IPS DF 6.9 (cell line): Measurements from ENCODE around the gene ERP27.

Experiments used
- DNase-seq: peaks from one replicate; pipeline ENCODE4 v3.0.0-alpha.2; 2013; ENCODE audit warnings: low read depth, low spot score
- H3K27ac ChIP-seq: one replicate; pipeline ENCODE4 v1.5.1; 2013; ENCODE audit warnings: low read length, control low read depth
- H3K27me3 ChIP-seq: 2 replicates; pipeline ENCODE4 v1.6.1; 2013; ENCODE audit warnings: mild to moderate bottlenecking, low read length; ENCODE audit not compliant: control insufficient read depth, insufficient read depth
- H3K36me3 ChIP-seq: 2 replicates; pipeline ENCODE4 v1.6.1; 2013; ENCODE audit warnings: low read length; ENCODE audit not compliant: control insufficient read depth, insufficient read depth
- H3K4me1 ChIP-seq: 2 replicates; pipeline ENCODE4 v1.6.1; 2013; ENCODE audit warnings: low read length; ENCODE audit not compliant: control insufficient read depth, insufficient read depth
- H3K4me3 ChIP-seq: 2 replicates; pipeline ENCODE4 v1.5.1; 2013; ENCODE audit warnings: mild to moderate bottlenecking, low read length
- H3K9me3 ChIP-seq: 2 replicates; pipeline ENCODE4 v1.6.1; 2013; ENCODE audit warnings: low read length, inconsistent platforms; ENCODE audit not compliant: control insufficient read depth, insufficient read depth
- WGBS: extraction: QIAGEN DNeasy Blood & Tissue Kit; methylation state at CpG from one replicate; pipeline ENCODE4 v1.1.7; 2013; ENCODE audit warnings: mixed read lengths, missing lambda C conversion rate; ENCODE audit not compliant: insufficient read length, insufficient coverage; 5-methylcytosine and 5-hydroxymethylcytosine counted together

The ERP27 gene

DNA sequence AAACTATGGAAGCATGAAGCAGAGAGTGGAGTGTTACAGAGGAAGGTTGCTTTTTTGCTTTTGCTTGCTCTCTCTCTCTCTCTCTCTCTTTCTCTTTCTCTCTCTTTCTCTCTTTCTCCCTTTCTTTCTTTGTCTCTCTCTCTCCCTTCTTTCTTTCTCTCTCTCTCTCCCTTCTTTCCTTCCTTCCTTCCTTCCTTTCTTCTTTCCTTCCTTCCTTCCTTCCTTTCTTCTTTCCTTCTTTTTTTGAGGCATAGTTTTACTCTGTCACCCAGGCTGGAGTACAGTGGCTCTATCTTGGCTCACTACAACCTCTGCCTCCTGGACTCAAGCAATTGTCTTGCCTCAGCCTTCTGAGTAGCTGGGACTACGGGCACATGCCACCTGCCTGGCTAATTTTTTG lies 15.4 kb upstream of the ERP27 start:
- no peaks in the 10 kb centered on the region for H3K36me3 ChIP-seq
- no peak overlapping the region for H3K27ac ChIP-seq
- no peaks in the 10 kb centered on the region for H3K9me3 ChIP-seq
- H3K4me1 ChIP-seq: no peaks in the 10 kb centered on the region
- DNase-seq: no peak
- no peak overlapping the region for H3K4me3 ChIP-seq
- WGBS: no CpG with 5 or more reads among the region's 1 CpG
- H3K27me3 ChIP-seq: no peaks in the 10 kb centered on the region

DNA sequence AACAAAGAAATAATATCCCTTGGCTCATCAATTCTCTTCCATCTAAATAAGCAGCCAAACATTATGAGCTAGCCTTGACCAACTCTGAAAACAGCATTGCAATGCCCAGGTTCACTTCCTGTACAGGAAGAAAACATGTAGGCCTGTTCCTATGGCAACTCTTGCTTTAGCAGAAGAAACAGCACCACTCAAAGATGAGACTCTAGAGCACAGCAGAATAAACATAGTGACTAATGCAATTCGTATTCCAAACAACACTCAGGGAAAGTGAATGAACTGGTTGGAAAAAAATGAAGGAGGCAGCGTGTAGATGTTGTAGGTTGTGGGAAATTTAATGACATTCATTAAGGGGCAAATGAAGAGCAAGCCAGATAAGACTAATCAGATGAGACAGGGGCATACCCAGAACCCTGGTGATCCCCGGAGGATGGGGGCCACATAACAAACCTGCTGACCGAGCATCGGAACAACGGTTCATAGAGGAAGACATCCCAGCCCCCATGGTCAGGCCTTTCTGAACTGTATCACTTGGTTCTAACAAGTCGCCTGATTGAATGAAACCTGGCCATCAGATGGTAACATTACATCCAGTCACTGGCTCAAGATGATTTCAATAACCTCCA lies 14.1 kb upstream of the ERP27 start:
- H3K9me3 ChIP-seq: no peaks in the 10 kb centered on the region
- H3K4me3 ChIP-seq: no peak overlapping the region
- DNase-seq: no peak
- H3K36me3 ChIP-seq: no peaks in the 10 kb centered on the region
- H3K27ac ChIP-seq: no peak overlapping the region
- no peaks in the 10 kb centered on the region for H3K4me1 ChIP-seq
- WGBS: no CpG with 5 or more reads among the region's 7 CpGs
- no peaks in the 10 kb centered on the region for H3K27me3 ChIP-seq

- no peak for DNase-seq
- H3K36me3 ChIP-seq: no peaks in the 10 kb centered on the region
- H3K4me1 ChIP-seq: no peaks in the 10 kb centered on the region
- H3K27ac ChIP-seq: no peak overlapping the region
- no peaks in the 10 kb centered on the region for H3K9me3 ChIP-seq
- no peak overlapping the region for H3K4me3 ChIP-seq
- WGBS: no CpG with 5 or more reads among the region's 1 CpG
- no peaks in the 10 kb centered on the region for H3K27me3 ChIP-seq
These were observed 13.5 kb upstream of the ERP27 start for GRCh38 chr12:14951851-14952250.

DNA sequence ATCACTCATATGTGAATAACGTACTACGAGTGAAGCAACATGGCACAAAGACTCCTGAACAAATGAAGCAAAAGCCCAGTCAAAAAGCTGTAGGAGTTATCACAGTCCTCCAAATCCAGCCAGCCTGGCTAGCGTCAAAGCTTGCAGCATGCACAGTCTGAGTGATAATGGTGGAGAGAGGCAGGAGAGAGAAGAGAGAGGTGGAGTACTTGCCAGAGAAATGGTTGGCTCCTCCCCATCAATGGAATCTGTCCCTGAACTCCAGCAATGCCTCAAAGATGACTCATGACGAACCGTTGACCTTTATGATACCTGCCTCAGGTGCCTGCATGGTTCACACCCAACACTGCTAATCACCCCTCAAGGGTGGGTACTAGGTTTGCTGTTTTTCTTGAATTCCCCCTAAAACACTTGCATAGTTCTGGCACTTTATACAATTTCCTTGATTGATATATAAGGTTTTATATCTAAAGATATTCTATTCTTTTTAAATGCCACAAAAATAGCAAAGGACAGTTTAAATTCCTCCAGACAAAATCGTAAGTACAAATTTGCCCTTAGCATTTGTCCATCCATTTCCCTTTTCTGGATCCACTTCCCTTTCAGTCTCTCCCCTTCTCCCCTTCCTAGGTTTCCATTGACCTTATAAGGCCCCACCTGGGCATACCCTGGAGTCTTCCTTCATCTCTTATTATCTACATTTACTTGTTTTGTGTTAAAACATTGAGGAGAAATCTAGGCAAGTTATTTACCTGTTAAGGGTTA lies 12.8 kb upstream of the ERP27 start:
- Histone ChIP-seq H3K27ac (no peak overlapping the region), H3K9me3 (no peaks in the 10 kb centered on the region), H3K27me3 (no peaks in the 10 kb centered on the region), H3K4me1 (no peaks in the 10 kb centered on the region), H3K36me3 (no peaks in the 10 kb centered on the region), H3K4me3 (no peak overlapping the region)
- no peak for DNase-seq
- no CpG with 5 or more reads among the region's 6 CpGs for WGBS

DNA sequence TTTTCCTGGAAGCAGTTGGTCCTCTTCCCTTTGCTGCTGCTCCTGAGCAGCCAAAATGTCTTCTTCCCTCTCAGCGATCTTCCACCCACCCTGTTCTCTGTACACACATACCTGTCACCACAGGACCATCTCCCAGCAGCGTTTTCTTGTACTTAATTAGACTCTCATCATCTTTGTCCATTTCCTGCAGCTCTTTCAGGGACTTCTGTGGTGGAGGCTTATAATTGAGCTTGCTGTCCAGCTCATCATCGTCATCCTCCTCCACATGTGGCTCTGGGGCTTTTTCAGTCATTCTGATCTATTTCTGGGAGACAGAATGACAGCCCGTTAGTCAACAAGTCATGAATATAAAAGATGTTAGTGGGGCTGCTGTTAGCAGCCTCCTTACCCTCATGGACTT lies 12.1 kb upstream of the ERP27 start:
- no peaks in the 10 kb centered on the region for H3K4me1 ChIP-seq
- no peak overlapping the region for H3K27ac ChIP-seq
- no peaks in the 10 kb centered on the region for H3K9me3 ChIP-seq
- H3K4me3 ChIP-seq: no peak overlapping the region
- H3K36me3 ChIP-seq: no peaks in the 10 kb centered on the region
- no CpG with 5 or more reads among the region's 4 CpGs for WGBS
- no peak for DNase-seq
- H3K27me3 ChIP-seq: no peaks in the 10 kb centered on the region

GRCh38 chr12:14949631-14950030 lies 11.3 kb upstream of the ERP27 start:
- H3K27ac ChIP-seq: no peak overlapping the region
- H3K36me3 ChIP-seq: no peaks in the 10 kb centered on the region
- no peaks in the 10 kb centered on the region for H3K4me1 ChIP-seq
- H3K4me3 ChIP-seq: no peak overlapping the region
- no CpG with 5 or more reads among the region's 5 CpGs for WGBS
- no peaks in the 10 kb centered on the region for H3K9me3 ChIP-seq
- DNase-seq: no peak
- H3K27me3 ChIP-seq: no peaks in the 10 kb centered on the region

DNA sequence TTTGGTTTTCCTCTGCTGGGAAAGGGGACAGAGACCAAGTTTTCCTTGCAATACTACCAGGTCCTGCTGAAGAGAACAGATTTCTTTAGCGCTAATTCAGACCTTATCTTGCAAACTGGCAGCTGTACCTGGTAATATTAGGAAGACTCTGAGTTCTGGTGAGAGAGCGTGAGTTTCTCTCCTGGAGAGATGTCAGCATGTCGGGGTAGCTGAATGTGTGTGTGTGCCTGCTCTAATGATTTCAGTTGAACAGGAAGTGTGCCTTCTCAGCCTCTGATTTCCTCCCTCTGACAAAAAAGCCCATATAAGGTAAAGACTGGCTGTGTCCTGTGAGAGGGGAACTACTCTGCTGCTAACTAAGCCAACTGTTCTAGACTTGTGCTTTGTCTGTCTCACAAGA lies 10.3 kb upstream of the ERP27 start:
- DNase-seq: no peak
- Histone ChIP-seq H3K27ac (no peak overlapping the region), H3K9me3 (no peaks in the 10 kb centered on the region), H3K4me1 (no peaks in the 10 kb centered on the region), H3K27me3 (no peaks in the 10 kb centered on the region), H3K36me3 (no peaks in the 10 kb centered on the region), H3K4me3 (no peak overlapping the region)
- no CpG with 5 or more reads among the region's 3 CpGs for WGBS

- H3K9me3 ChIP-seq: no peaks in the 10 kb centered on the region
- no peak overlapping the region for H3K27ac ChIP-seq
- no peaks in the 10 kb centered on the region for H3K4me1 ChIP-seq
- DNase-seq: no peak
- H3K4me3 ChIP-seq: no peak overlapping the region
- no peaks in the 10 kb centered on the region for H3K27me3 ChIP-seq
- H3K36me3 ChIP-seq: no peaks in the 10 kb centered on the region
- no CpG with 5 or more reads among the region's 1 CpG for WGBS
These were observed 8.5 kb upstream of the ERP27 start for GRCh38 chr12:14946861-14947260.

- no peak overlapping the region for H3K4me3 ChIP-seq
- no CpG with 5 or more reads among the region's 2 CpGs for WGBS
- no peaks in the 10 kb centered on the region for H3K27me3 ChIP-seq
- H3K9me3 ChIP-seq: no peaks in the 10 kb centered on the region
- H3K27ac ChIP-seq: no peak overlapping the region
- no peaks in the 10 kb centered on the region for H3K4me1 ChIP-seq
- no peak for DNase-seq
- H3K36me3 ChIP-seq: no peaks in the 10 kb centered on the region
These were observed 7.8 kb upstream of the ERP27 start for GRCh38 chr12:14946162-14946561.

DNA sequence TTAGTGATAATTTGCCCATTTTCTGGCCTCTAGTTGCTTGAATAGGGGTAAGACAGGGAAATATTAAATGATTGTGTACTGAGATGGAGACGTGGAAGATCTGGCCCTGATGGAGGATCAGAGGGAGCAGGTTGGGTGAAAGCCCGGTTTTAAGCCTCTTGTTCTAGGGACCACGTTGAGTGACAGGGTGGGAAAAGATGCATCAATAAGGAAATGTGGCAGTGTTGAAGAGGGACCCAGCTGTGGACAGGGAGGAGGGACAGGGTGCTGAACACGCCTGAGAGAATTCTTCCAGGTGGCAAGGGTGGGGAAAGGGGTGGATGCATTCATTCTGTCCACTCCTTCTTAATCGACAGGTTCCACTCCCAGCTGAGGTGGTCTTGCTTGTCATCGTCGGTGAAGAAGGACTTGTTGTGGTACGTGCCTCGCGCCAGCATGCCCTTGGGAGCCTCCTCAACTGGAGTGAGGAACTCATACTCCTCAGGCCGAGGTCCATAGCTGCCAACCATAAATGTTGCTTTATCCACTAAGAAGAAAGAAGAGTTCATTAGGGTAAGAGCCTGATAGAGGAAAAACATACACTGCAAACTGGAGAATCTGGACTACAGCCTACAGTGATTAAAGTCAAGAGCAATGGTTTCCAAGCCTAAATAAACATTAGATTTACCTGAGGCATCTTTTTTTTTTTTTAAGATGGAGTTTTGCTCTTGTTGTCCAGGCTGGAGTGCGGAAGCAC lies 4.0 kb upstream of the ERP27 start:
- Histone ChIP-seq H3K9me3 (no peaks in the 10 kb centered on the region), H3K4me3 (no peak overlapping the region), H3K4me1 (no peaks in the 10 kb centered on the region), H3K27me3 (no peaks in the 10 kb centered on the region), H3K27ac (no peak overlapping the region), H3K36me3 (no peaks in the 10 kb centered on the region)
- no peak for DNase-seq
- no CpG with 5 or more reads among the region's 12 CpGs for WGBS
